Forelimb muscle (tissue), 1 donor: ENCODE measurements around the gene NUDT7. TPM values are rescaled to one million over a fixed set of nuclear protein-coding genes. Genes with fewer than 3 reads are reported as not detected.

ENCODE experiments used
- DNase-seq: peaks from one replicate; pipeline ENCODE4 v3.0.0-alpha.2; 2013; ENCODE audit warnings: low read depth
- polyA plus RNA-seq: library from polyadenylated mRNA; unstranded; fragments of 120-200 nt; gene quantifications from one replicate; pipeline ENCODE4 v1.2.1, GENCODE V29; 2013; ENCODE audit not compliant: insufficient read length

NUDT7 gene
- polyA plus RNA-seq, 1 donor = 7.5 TPM

DNA sequence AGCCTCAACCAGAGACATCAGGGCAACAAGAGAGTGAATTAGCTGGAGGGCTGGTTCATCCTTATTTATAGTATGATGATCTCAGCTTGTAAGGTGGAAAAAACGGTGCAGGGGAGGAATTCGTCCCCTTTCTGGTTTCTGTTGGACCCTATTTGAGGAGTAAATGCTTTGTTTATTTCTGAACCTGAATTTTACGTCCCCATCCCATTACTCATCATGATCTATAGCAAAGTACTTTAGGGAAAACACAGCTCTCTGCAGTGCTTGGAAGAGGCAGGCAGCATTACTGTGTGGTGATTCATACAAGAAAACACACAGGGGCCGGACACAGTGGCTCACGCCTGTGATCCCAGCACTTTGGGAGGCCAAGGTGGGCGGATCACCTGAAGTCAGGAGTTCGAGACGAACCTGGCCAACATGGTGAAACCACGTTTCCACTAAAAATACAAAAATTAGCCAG is 58.1 kb downstream of the NUDT7 start:
- no peak for DNase-seq

DNA sequence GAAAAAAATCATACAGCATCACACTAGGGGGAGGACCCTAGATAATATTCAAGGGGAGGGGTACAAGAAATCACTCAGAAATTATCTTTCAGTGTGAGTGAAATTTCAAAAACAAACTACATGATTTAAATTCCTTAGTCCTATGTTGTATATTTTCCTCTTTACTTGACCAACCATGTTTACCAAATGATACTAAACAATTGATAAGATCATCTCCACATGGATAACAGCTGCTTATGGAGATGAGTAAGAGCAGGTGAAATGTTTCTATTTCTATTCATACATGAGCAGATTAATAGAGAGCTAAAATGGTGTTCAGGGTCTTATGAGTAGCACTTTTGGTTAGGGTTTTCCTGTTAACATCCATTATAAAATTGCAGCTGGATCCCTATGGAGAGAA is 58.8 kb downstream of the NUDT7 start:
- DNase-seq = no peak

DNA sequence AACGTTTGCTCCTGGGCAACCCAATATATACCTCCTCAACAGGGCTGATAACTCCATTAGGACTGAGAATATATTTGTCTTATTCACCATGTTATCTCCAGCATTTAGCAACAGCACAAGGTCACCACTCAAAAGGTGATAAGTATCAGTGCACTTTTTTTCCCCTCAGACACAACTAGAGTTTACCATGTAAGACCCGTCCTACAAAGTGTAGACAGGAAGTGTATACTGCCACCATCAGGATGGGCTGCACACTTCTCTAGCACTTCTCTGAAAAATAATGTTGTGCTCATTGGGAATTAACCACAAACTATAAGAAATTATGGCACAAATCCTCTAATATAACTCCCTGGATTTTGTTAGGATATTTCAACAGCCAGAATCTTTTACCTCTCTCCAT is 60.4 kb downstream of the NUDT7 start:
- DNase-seq = no peak

DNA sequence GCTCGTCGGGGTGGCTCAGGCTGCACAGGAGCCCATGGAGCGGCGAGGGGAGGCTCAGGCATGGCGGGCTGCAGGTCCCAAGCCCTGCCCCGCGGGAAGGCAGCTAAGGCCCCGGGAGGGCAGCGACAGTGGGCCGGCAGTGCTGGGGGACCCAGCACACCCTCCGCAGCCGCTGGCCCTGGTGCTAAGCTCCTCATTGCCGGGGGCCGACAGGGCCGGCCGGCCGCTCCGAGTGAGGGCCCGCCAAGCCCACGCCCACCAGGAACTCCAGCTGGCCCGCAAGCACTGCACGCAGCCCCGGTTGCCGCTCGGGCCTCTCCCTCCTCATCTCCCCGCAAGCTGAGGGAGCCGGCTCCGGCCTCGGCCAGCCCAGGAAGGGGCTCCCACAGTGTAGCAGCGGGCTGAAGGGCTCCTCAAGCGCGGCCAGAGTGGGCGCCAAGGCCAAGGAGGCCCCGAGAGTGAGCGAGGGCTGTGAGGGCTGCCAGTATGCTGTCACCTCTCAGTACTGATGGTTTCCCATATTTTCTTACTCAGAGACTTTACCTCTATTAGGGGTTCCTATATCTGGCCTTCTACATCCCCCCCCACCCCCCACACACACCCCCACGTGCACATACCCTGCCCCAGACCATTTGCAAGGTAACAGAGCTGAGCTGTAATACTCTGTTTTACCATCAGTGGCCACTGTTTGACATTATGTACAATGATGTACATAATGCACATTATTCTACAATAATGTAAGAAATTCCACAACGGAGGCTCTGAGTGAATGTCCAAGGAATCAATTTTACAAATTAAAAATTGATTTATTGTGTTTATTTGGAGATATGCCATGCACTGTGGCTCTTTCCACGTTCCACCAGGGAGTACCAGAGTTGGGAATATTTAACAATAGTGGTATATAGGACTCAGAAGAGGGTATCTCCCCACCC is 62.4 kb downstream of the NUDT7 start:
- no peak for DNase-seq

DNA sequence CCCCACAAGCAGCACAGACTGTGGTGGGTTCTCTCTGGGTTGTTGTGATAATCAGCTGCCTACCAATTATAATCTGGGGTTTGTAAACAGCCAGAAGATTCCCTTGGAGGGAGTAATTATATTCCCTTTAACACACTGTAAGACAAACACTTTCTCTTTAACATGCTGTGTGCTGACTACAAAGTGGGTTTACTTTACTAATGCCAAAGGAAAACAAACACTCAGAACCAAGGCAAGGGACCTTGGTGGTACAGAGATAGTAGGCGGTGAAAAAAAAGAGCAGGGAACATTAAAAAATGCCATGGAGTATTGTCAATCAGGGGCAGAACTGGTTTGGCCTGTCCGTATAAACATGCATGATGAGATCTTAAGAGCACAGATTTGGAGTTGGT is 63.1 kb downstream of the NUDT7 start:
- no peak for DNase-seq

DNA sequence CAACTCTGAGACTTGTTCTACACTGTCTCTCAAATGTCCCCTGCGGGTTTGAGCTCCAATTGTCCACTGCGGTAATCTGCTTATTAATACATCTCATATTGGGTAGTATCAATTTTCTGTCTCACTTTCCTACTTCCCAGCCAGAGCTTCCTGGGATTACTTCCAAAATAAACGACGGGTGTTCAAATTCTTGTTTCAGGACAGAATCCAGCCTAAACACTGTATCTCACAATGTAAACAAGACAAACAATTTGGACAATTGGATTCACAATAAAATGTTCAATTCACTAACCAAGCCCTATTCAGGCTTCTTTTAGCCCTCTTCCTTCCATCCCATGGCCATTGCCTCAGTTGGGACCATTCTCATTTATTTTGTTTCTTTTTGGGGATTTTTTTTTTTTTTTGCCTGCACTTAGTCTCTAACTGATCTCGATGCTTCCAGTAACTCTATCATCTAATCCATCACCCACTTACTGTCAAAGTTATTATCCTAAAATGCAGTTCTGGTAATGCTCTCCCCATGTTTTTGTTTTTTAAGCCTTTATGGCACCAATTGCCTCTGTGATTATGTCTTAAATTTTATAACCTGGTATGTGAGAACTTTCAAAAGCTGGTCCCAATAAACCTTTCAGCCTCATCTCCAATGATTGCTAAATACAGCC is 64.0 kb downstream of the NUDT7 start:
- DNase-seq = no peak

DNA sequence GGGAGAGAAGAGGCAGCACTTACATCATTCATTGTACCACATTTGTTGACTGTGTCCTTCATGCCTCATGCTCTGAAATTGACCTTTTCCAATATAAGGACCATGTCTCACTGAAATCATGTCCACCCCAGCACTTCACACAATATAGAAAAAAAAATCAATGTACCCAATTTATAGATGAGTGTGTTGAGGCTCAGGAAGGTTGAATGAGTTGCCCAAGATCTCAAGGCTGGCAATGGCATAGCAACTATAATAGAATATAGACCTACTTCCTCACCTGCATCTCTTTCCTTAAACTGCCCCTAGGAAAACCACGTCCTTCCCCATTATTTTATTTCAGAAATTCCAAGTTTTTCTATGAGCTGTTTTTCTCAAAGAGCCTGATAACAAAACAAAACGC is 65.1 kb downstream of the NUDT7 start:
- DNase-seq = no peak

DNA sequence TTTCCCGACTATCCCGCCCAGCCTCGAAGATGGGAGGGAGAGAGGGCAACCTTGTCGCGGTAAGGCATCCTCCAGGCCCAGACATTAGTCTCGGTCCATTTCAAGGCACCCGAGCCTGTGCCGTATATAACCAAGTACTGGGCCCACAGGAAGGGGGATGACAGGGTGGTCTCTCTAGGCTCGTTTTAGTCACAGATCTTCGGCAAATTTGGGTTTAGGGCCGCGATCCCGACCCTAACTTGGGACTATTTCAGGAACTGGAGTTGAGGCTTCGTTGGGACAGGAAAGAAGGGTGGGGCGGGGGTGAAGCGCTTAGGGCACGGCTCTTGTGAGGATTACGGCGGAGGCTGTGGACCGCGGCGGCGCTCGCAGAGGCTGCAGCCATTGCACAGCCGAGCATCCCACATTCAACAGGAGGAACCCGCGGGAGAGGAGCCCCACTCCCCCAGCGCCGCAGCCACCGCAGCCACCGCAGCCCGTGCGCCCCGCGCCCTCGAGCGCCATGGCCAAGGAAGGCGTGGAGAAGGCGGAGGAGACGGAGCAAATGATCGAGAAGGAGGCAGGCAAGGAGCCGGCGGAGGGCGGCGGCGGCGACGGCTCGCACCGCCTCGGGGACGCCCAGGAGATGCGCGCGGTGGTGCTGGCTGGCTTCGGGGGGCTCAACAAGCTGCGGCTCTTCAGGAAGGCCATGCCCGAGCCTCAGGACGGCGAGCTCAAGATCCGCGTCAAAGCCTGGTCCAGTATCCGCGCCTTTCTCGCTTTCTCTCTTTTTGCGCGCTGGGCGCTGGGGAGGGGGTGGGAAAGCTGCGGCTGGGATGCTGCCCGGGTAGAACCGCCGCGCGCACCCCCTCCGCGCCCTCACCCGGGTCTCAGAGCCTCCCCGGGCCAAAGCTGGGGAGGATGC is 66.1 kb downstream of the NUDT7 start, which contains the start of gene VAT1L:
Gene VAT1L, plus strand, starts transcription at position 384 of the 904 bp plus-strand sequence. Its CDS starts 119 bp downstream, at position 503.
- no peak for DNase-seq

DNA sequence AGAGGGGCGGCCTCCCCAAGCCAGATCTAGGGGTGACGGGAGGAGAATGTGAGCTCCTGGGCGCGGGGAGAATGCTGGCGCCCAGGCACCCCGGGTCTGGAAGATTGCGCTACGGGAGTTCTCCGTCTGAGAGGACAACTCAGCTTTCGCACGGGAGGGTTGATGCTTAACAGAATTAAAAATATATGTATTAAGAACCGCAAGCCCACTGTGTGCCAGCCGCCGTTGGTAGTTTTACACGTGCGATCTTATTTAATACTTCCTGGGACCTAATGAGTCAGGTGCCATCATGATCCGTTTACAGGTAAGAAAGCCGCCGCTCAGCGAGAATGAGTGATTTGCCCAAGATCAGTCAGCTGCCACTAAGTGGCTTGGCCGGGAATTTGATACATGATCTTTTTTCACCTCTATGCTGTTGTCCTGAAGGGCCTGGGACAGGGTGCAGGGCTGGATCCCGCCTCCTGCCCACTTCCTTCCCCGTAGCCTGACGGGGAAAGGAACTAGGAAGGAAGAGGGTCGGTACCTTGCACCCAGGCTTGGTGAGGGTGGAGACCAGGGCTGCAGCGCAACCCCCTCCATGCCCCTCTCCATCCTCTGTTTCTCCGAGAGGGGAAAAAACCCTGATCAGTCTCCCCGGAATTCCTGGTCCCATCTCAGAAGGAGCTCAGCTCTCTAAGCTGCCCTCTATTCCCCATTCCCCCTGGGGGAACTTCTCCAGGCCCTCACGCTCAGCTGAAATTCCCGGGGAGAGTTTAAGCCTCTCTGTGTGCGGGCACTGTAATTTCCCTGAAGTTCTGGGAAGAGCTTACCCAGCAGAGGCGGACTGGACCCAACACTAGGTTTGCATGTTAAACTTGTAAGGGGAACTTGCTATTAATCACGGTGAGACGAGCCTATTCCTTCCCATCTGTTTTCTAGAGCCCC is 67.0 kb downstream of the NUDT7 start:
- no peak for DNase-seq

DNA sequence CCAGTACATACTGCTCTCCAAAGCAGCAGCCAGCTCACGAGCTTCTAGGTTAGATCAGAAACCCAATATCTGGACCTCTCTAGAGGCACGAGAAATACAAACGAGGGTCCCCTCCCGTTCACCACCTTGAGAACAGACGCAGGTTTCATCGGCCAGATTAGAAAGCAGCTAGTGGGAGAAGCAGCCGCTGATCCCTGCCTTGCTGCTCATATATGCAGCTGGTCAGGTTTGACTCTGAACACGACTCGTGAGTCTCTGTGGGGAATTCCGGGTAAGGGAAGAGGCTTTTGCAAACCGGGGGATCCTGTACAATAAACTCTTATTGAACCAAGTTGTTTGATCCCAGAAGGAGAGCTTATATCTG is 67.7 kb downstream of the NUDT7 start:
- no peak for DNase-seq

DNA sequence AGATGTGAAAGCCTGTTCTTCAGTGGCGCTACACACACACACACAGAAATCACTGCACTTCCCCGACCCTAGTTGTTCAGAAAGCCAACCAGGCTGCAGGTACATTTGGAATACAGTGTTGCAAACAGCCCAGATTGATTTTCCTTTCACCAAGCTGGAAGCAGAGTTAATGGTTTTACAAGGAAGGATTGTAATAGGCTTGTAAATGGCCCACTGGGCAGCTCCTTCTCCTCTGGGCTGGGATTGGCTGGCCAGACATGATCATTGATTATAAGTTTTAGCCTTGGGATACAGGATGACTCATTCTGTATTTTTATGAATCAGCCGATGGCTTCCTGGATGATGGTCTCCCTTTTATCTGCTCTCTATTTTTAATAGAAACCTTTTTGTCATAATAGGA is 68.6 kb downstream of the NUDT7 start:
- no peak for DNase-seq

Other genes starting within 250 kb of the NUDT7 start
- gene VAT1L, start 66.0 kb downstream of the NUDT7 start, polyA plus RNA-seq = 6.7 TPM